ENCODE results near the gene CALCOCO1. TPM values are rescaled to one million over a fixed set of nuclear protein-coding genes. Genes with fewer than 3 reads are reported as not detected.

Gene CALCOCO1
- total RNA-seq, 4 donors from 2014 or later = 400 to 469 (median 424) TPM

- TF ChIP-seq POLR2A (IDR thresholded peaks at IDR 0.05) = no peak
- Histone ChIP-seq H3K4me1 (peaks cover 0 to 20% (median 10%) of the 10 kb centered on the region in 3 donors), H3K9me3 (no peaks in the 10 kb centered on the region), H3K27me3 (peaks cover 84% of the 10 kb centered on the region), H3K36me3 (no peaks in the 10 kb centered on the region), H3K27ac (no peak overlapping the region), H3K4me3 (no peak overlapping the region)
- 33 to 77% methylated on average over 3 to 12 of the region's 14 CpGs for WGBS, 2 donors (ENCODE audit: low coverage in 1 of 2)
- ATAC-seq = no peak
Observed at GRCh38 chr12:53737951-53738405, 10.7 kb upstream of the CALCOCO1 start.

GRCh38 chr12:53737093-53737808, 10.0 kb upstream of the CALCOCO1 start:
- 80 to 89% methylated on average over 1 to 4 of the region's 14 CpGs for WGBS, 2 donors (ENCODE audit: low coverage in 1 of 2)

GRCh38 chr12:53736592-53736991, 9.3 kb upstream of the CALCOCO1 start:
- H3K36me3 ChIP-seq = no peaks in the 10 kb centered on the region
- TF ChIP-seq POLR2A (IDR thresholded peaks at IDR 0.05) (no peak), CTCF (IDR thresholded peaks at IDR 0.05) (no peak), POLR2AphosphoS5 (IDR thresholded peaks at IDR 0.05) (no peak), EP300 (IDR thresholded peaks at IDR 0.05) (no peak)
- ATAC-seq = no peak
- no peaks in the 10 kb centered on the region for H3K9me3 ChIP-seq
- no peak overlapping the region for H3K27ac ChIP-seq
- 90 to 97% methylated on average over 5 of the region's 6 CpGs for WGBS, 2 donors (ENCODE audit: low coverage in 1 of 2)
- H3K27me3 ChIP-seq = peaks cover 70% of the 10 kb centered on the region
- peaks cover 0 to 20% (median 10%) of the 10 kb centered on the region in 3 donors for H3K4me1 ChIP-seq
- no peak overlapping the region for H3K4me3 ChIP-seq

More at GRCh38 chr12:53737093-53737808, 10.0 kb upstream of the CALCOCO1 start:
- peaks cover 77% of the 10 kb centered on the region for H3K27me3 ChIP-seq
- H3K4me3 ChIP-seq = no peak overlapping the region
- H3K27ac ChIP-seq = no peak overlapping the region
- no peaks in the 10 kb centered on the region for H3K9me3 ChIP-seq
- no peak for ATAC-seq
- no peak for TF ChIP-seq POLR2AphosphoS5 (IDR thresholded peaks at IDR 0.05)
- TF ChIP-seq POLR2A (IDR thresholded peaks at IDR 0.05) = no peak
- no peak for TF ChIP-seq EP300 (IDR thresholded peaks at IDR 0.05)
- TF ChIP-seq CTCF (IDR thresholded peaks at IDR 0.05) = no peak
- no peaks in the 10 kb centered on the region for H3K36me3 ChIP-seq
- H3K4me1 ChIP-seq = peaks cover 0 to 20% (median 10%) of the 10 kb centered on the region in 3 donors

GRCh38 chr12:53735556-53735955, 8.3 kb upstream of the CALCOCO1 start:
- 17% methylated on average over 1 of the region's 2 CpGs; no CpG with 5 or more reads in 1 of the 2 donors for WGBS, 2 donors (ENCODE audit: low coverage in 1 of 2)
- ATAC-seq = no peak
- peaks cover 60% of the 10 kb centered on the region for H3K27me3 ChIP-seq

GRCh38 chr12:53734425-53734824, 7.2 kb upstream of the CALCOCO1 start:
- H3K4me1 ChIP-seq = peaks cover 0 to 12% (median 3%) of the 10 kb centered on the region in 3 donors
- H3K4me3 ChIP-seq = no peak overlapping the region
- ATAC-seq = no peak
- H3K27me3 ChIP-seq = peaks cover 49% of the 10 kb centered on the region
- 85 to 88% methylated on average over 2 to 9 of the region's 9 CpGs for WGBS, 2 donors (ENCODE audit: low coverage in 1 of 2)
- TF ChIP-seq POLR2AphosphoS5 (IDR thresholded peaks at IDR 0.05) (no peak), POLR2A (IDR thresholded peaks at IDR 0.05) (no peak), CTCF (IDR thresholded peaks at IDR 0.05) (no peak), EP300 (IDR thresholded peaks at IDR 0.05) (no peak)
- H3K27ac ChIP-seq = no peak overlapping the region
- H3K9me3 ChIP-seq = no peaks in the 10 kb centered on the region
- H3K36me3 ChIP-seq = no peaks in the 10 kb centered on the region

More at GRCh38 chr12:53735556-53735955, 8.3 kb upstream of the CALCOCO1 start:
- Histone ChIP-seq H3K4me1 (peaks cover 0 to 20% (median 10%) of the 10 kb centered on the region in 3 donors), H3K9me3 (no peaks in the 10 kb centered on the region), H3K4me3 (no peak overlapping the region), H3K36me3 (no peaks in the 10 kb centered on the region), H3K27ac (no peak overlapping the region)
- TF ChIP-seq CTCF (IDR thresholded peaks at IDR 0.05) = no peak
